IMR-90 (cell line): ENCODE results near the gene DOCK4. TPM values are rescaled to one million over a fixed set of nuclear protein-coding genes. Genes with fewer than 3 reads are reported as not detected.
"Not testable (repeated sequence)": the region's sequence is repeated elsewhere in the genome, so short reads cannot be mapped to it uniquely, and the experiment has no call there.

Experiments
- ATAC-seq: fragments of 200-7000 bp; cut with Tn5 transposase; 2 replicates; pipeline ENCODE4 v1.9.1; 2020; ENCODE audit warnings: low read depth, mild to moderate bottlenecking, moderate library complexity
- BruUV-seq: library from RNA; stranded (reverse); fragments of 400-500 nt; replicated peaks from 2 replicates; lab custom pipeline; 2021; lab: Mats Ljungman, UMichigan
- CTCF ChIA-PET: fragments of 300-600 bp; formaldehyde crosslinking; extraction: SDS; loops from one replicate; lab custom pipeline; 2021; ENCODE audit warnings: antibody characterized with exemption; lab: Yijun Ruan, JAX
- POLR2A ChIA-PET: fragments of 300-600 bp; sonication (Branson Sonifier 250); formaldehyde crosslinking; loops from one replicate; lab custom pipeline; 2022; ENCODE audit warnings: antibody characterized with exemption; ENCODE audit not compliant: unreplicated experiment; lab: Charles Lee
- DNase-seq: peaks from one replicate; pipeline ENCODE4 v3.0.0; 2013
- H2AFZ ChIP-seq: replicated peaks from 2 replicates; pipeline ENCODE3; 2013; ENCODE audit warnings: low read length, mild to moderate bottlenecking; ENCODE audit not compliant: poor library complexity
- H2AK5ac ChIP-seq: 2 replicates; pipeline ENCODE4 v1.6.1; 2013; ENCODE audit warnings: low read depth, low read length, inconsistent platforms
- H2AK9ac ChIP-seq: replicated peaks from 2 replicates; pipeline ENCODE3; 2013; ENCODE audit warnings: mild to moderate bottlenecking, low read depth, low read length, moderate library complexity; ENCODE audit not compliant: poor library complexity
- H2BK120ac ChIP-seq: 2 replicates; pipeline ENCODE4 v1.6.1; 2013; ENCODE audit warnings: low read depth, low read length, inconsistent platforms
- H2BK15ac ChIP-seq: 3 replicates; pipeline ENCODE4 v1.6.1; 2013; ENCODE audit warnings: low read depth, low read length, inconsistent platforms
- H2BK20ac ChIP-seq: 2 replicates; pipeline ENCODE4 v1.6.1; 2013; ENCODE audit warnings: low read depth, mild to moderate bottlenecking, inconsistent platforms, low read length, moderate library complexity
- H2BK5ac ChIP-seq: 2 replicates; pipeline ENCODE4 v1.6.1; 2013; ENCODE audit warnings: mild to moderate bottlenecking, low read depth, low read length, inconsistent platforms; ENCODE audit not compliant: poor library complexity, severe bottlenecking
- H3K14ac ChIP-seq: replicated peaks from 2 replicates; pipeline ENCODE4 v1.6.1; 2013; ENCODE audit warnings: low read depth, low read length, inconsistent platforms
- H3K18ac ChIP-seq: 2 replicates; pipeline ENCODE4 v1.6.1; 2013; ENCODE audit warnings: low read depth, low read length, control low read depth
- H3K23ac ChIP-seq: 2 replicates; pipeline ENCODE4 v1.6.1; 2013; ENCODE audit warnings: low read depth, low read length, inconsistent platforms
- H3K27ac ChIP-seq: 2 replicates; pipeline ENCODE4 v1.5.1; 2013; ENCODE audit warnings: mild to moderate bottlenecking, control low read depth, low read length; ENCODE audit not compliant: insufficient read depth
- H3K27me3 ChIP-seq: 2 replicates; pipeline ENCODE4 v1.6.1; 2013; ENCODE audit warnings: low read length; ENCODE audit not compliant: control insufficient read depth, insufficient read depth
- H3K36me3 ChIP-seq: 2 replicates; pipeline ENCODE4 v1.6.1; 2013; ENCODE audit warnings: low read length, mixed read lengths; ENCODE audit not compliant: control insufficient read depth, insufficient read depth
- H3K4ac ChIP-seq: 2 replicates; pipeline ENCODE4 v1.6.1; 2013; ENCODE audit warnings: low read depth, low read length, inconsistent platforms
- H3K4me1 ChIP-seq: 2 replicates; pipeline ENCODE4 v1.6.1; 2013; ENCODE audit warnings: low read length, mixed read lengths; ENCODE audit not compliant: control insufficient read depth, insufficient read depth
- H3K4me2 ChIP-seq: 2 replicates; pipeline ENCODE4 v1.6.1; 2013; ENCODE audit warnings: low read depth, mild to moderate bottlenecking, control low read depth, low read length, moderate library complexity
- H3K4me3 ChIP-seq: 2 replicates; pipeline ENCODE4 v1.5.1; 2013; ENCODE audit warnings: low read depth, mild to moderate bottlenecking, control low read depth, low read length, moderate library complexity; ENCODE audit not compliant: insufficient read depth
- H3K56ac ChIP-seq: 2 replicates; pipeline ENCODE4 v1.6.1; 2013; ENCODE audit warnings: low read length, inconsistent platforms; ENCODE audit not compliant: insufficient read depth; ENCODE audit errors: extremely low read depth
- H3K79me1 ChIP-seq, 2 experiments: 2 replicates each; pipeline ENCODE4 v1.6.1; 2013; ENCODE audit warnings: low read length in 2 of 2, inconsistent platforms in 1 of 2, low read depth in 1 of 2
- H3K9ac ChIP-seq: 2 replicates; pipeline ENCODE4 v1.6.1; 2013; ENCODE audit warnings: low read depth, low read length, control low read depth
- H3K9me1 ChIP-seq: 2 replicates; pipeline ENCODE4 v1.6.1; 2013; ENCODE audit warnings: low read length, inconsistent platforms; ENCODE audit not compliant: insufficient read depth
- H3K9me3 ChIP-seq: 2 replicates; pipeline ENCODE4 v1.6.1; 2013; ENCODE audit warnings: low read length; ENCODE audit not compliant: control insufficient read depth, insufficient read depth
- H4K20me1 ChIP-seq: 2 replicates; pipeline ENCODE4 v1.6.1; 2013; ENCODE audit warnings: low read length, inconsistent platforms; ENCODE audit not compliant: insufficient read depth
- H4K5ac ChIP-seq: 2 replicates; pipeline ENCODE4 v1.6.1; 2013; ENCODE audit warnings: mild to moderate bottlenecking, low read depth, low read length, control low read depth
- H4K8ac ChIP-seq, 2 experiments: 2 replicates each; pipeline ENCODE4 v1.6.1; 2013; ENCODE audit warnings: low read depth in 2 of 2, low read length in 2 of 2, control low read depth in 1 of 2, inconsistent platforms in 1 of 2
- H4K91ac ChIP-seq: 2 replicates; pipeline ENCODE4 v1.6.1; 2013; ENCODE audit warnings: low read depth, low read length, inconsistent platforms; ENCODE audit not compliant: insufficient read depth
- WGBS, 2 experiments: methylation state at CpG; one replicate each; pipeline versions ENCODE4 v1.1.5 to v1.1.7; 2013; ENCODE audit warnings: missing lambda C conversion rate in 2 of 2; ENCODE audit not compliant: insufficient read length in 1 of 2; ENCODE audit errors: extremely low coverage in 2 of 2; 5-methylcytosine and 5-hydroxymethylcytosine counted together
- dilution Hi-C: fragments of 300-500 bp; cut with HindIII; formaldehyde crosslinking; loops from one replicate; pipeline ENCODE4 v1.14.3; 2018; ENCODE audit warnings: low sequenced_read_pairs; ENCODE audit not compliant: unreplicated experiment
- in situ Hi-C: fragments of 300-500 bp; cut with MboI; formaldehyde crosslinking; loops from 3 replicates; pipeline ENCODE4 v1.14.3; 2019; ENCODE audit warnings: low sequenced_read_pairs, inconsistent platforms, mixed read lengths
- intact Hi-C: fragments of 100-400 bp; cut with micrococcal nuclease; formaldehyde crosslinking; loops from 2 replicates; pipeline ENCODE4 v1.10.0; 2022
- polyA plus RNA-seq, 3 experiments: library from polyadenylated mRNA; depleted of rRNA; stranded (reverse); fragments of >200 nt; gene quantifications; 2 replicates each; pipeline ENCODE4 v1.2.3, GENCODE V29; 2012; ENCODE audit warnings: low replicate concordance in 1 of 3
- total RNA-seq: library from RNA; depleted of rRNA; stranded (reverse); fragments of >200 nt; gene quantifications from 2 replicates; pipeline ENCODE4 v1.2.3, GENCODE V29; 2012

Gene DOCK4
- total and polyA plus RNA-seq, 2 of the 4 experiments (the other 2 are of a cell fraction) = 4.4 to 12.2 TPM

- ATAC-seq, H3K36me3 ChIP-seq, H3K23ac ChIP-seq, H2BK5ac ChIP-seq, H2AK5ac ChIP-seq, H2BK15ac ChIP-seq, CTCF ChIA-PET, H3K9me3 ChIP-seq, H2AFZ ChIP-seq, H3K4me3 ChIP-seq, H4K5ac ChIP-seq, H3K4me1 ChIP-seq, H2BK20ac ChIP-seq, H2BK120ac ChIP-seq, H3K18ac ChIP-seq, POLR2A ChIA-PET, H3K4me2 ChIP-seq, H3K56ac ChIP-seq, H3K9me1 ChIP-seq, H4K8ac ChIP-seq, in situ Hi-C loops, DNase-seq, H3K27ac ChIP-seq, H2AK9ac ChIP-seq, H4K91ac ChIP-seq, H3K4ac ChIP-seq, dilution Hi-C loops, H3K9ac ChIP-seq, H3K27me3 ChIP-seq, H3K14ac ChIP-seq, intact Hi-C loops, BruUV-seq, H4K20me1 ChIP-seq: not testable (repeated sequence)
- WGBS, 2 experiments = no CpG with 5 or more reads among the region's 8 CpGs
- H3K79me1 ChIP-seq = peaks cover 3 to 19% of the 10 kb centered on the region in 2 experiments
These were observed 77.5 kb downstream of the DOCK4 start for GRCh38 chr7:112128461-112129425.

GRCh38 chr7:112128041-112128440, 78.2 kb downstream of the DOCK4 start:
- DNase-seq, H2BK120ac ChIP-seq, H3K23ac ChIP-seq, H2AK9ac ChIP-seq, BruUV-seq, H2BK15ac ChIP-seq, H3K27me3 ChIP-seq, H2BK5ac ChIP-seq, H3K9ac ChIP-seq, in situ Hi-C loops, H3K4me2 ChIP-seq, CTCF ChIA-PET, H2AK5ac ChIP-seq, H4K20me1 ChIP-seq, H3K18ac ChIP-seq, H4K91ac ChIP-seq, H4K5ac ChIP-seq, dilution Hi-C loops, H3K4me3 ChIP-seq, H3K27ac ChIP-seq, H2BK20ac ChIP-seq, H4K8ac ChIP-seq, H3K4me1 ChIP-seq, H3K4ac ChIP-seq, H3K36me3 ChIP-seq, H3K9me3 ChIP-seq, H3K56ac ChIP-seq, H3K14ac ChIP-seq, POLR2A ChIA-PET, ATAC-seq, H3K9me1 ChIP-seq, H2AFZ ChIP-seq, intact Hi-C loops: not testable (repeated sequence)
- no CpG with 5 or more reads among the region's 13 CpGs for WGBS, 2 experiments
- peaks cover 3 to 22% of the 10 kb centered on the region in 2 experiments for H3K79me1 ChIP-seq
